Left lung (tissue), 10 donors: Measurements from ENCODE around the gene ATRAID. TPM values are rescaled to one million over a fixed set of nuclear protein-coding genes. Genes with fewer than 3 reads are reported as not detected.

ENCODE experiments used
- ATAC-seq: fragments of 200-7000 bp; cut with Tn5 transposase; one replicate; pipeline ENCODE4 v1.9.1; 2020; ENCODE audit warnings: moderate library complexity
- DNase-seq, 4 donors: peaks; one replicate each; pipeline ENCODE4 v3.0.0-alpha.2; 2013 to 2020
- H3K27ac ChIP-seq, 2 donors: fragments of 200-600 bp; sonication (generic) in 1 of 2; one replicate each; pipeline versions ENCODE4 v1.5.0 to v1.8.0; 2020 to 2021
- H3K27me3 ChIP-seq, 2 donors: fragments of 200-600 bp; sonication (generic) in 1 of 2; one replicate each; pipeline versions ENCODE4 v1.5.0 to v1.8.0; 2020 to 2021
- H3K36me3 ChIP-seq, 2 donors: fragments of 200-600 bp; sonication (generic) in 1 of 2; one replicate each; pipeline versions ENCODE4 v1.5.0 to v1.8.0; 2020 to 2021
- H3K4me1 ChIP-seq, 2 donors: fragments of 200-600 bp; one replicate each; pipeline ENCODE4 v1.8.0; 2021
- H3K4me3 ChIP-seq, 2 donors: fragments of 200-600 bp; sonication (generic) in 1 of 2; one replicate each; pipeline versions ENCODE4 v1.5.0 to v1.8.0; 2020 to 2021; ENCODE audit warnings: mild to moderate bottlenecking in 1 of 2
- H3K9me3 ChIP-seq, 2 donors: fragments of 200-600 bp; sonication (generic) in 1 of 2; one replicate each; pipeline versions ENCODE4 v1.5.0 to v1.8.0; 2020 to 2021
- CTCF ChIP-seq, 2 donors: fragments of 200-600 bp; sonication (generic) in 1 of 2; IDR thresholded peaks; one replicate each; pipeline versions ENCODE4 v1.5.0 to v1.8.0; 2021; ENCODE audit warnings: antibody characterized with exemption in 2 of 2
- intact Hi-C, 2 donors: fragments of 100-400 bp; cut with DNase I; formaldehyde crosslinking; loops; one replicate each; pipeline versions ENCODE4 v1.11.2 to v1.14.2; 2022
- polyA plus RNA-seq, 6 donors: library from polyadenylated mRNA; unstranded; fragments of 120-200 nt; gene quantifications; one replicate each; pipeline ENCODE4 v1.2.1, GENCODE V29; 2013; ENCODE audit not compliant: insufficient read length in 6 of 6
- total RNA-seq, 2 donors: library from RNA; stranded (reverse); fragmentation: NEBNext Ultra II Directional; extraction: Animal tissue kit (Norgen Biotek cat#: 25700); gene quantifications; one replicate each; pipeline ENCODE4 v1.2.1, GENCODE V29; 2021
- donor health status: DM: no; HTN: yes; CAD: no.
- donor health status: DM: no; HTN: no; CAD: no.

The ATRAID gene
- total and polyA plus RNA-seq, 8 donors: 87.5 to 141 (median 129) TPM

GRCh38 chr2:27242614-27242951, 30.7 kb downstream of the ATRAID start:
- no peaks in the 10 kb centered on the region for H3K27me3 ChIP-seq
- no peak overlapping the region for H3K27ac ChIP-seq
- no peak overlapping the region for H3K4me3 ChIP-seq
- no peak for DNase-seq
- peaks cover 0 to 72% of the 10 kb centered on the region in 2 donors for H3K36me3 ChIP-seq
- H3K9me3 ChIP-seq: no peaks in the 10 kb centered on the region
- TF ChIP-seq CTCF (IDR thresholded peaks at IDR 0.05): no peak
- no peaks in the 10 kb centered on the region for H3K4me1 ChIP-seq
- intact Hi-C loops: no loop called here
- ATAC-seq: no peak

GRCh38 chr2:27243391-27244130, 31.7 kb downstream of the ATRAID start:
- Histone ChIP-seq H3K27ac (no peak overlapping the region), H3K9me3 (no peaks in the 10 kb centered on the region), H3K27me3 (peaks cover 0 to 5% of the 10 kb centered on the region in 2 donors), H3K4me3 (no peak overlapping the region), H3K36me3 (peaks cover 0 to 62% of the 10 kb centered on the region in 2 donors), H3K4me1 (no peaks in the 10 kb centered on the region)
- ATAC-seq (no peak), DNase-seq (no peak)
- intact Hi-C loops: no loop called here
- TF ChIP-seq CTCF (IDR thresholded peaks at IDR 0.05): no peak

- Histone ChIP-seq H3K27me3 (peaks cover 0 to 10% of the 10 kb centered on the region in 2 donors), H3K4me1 (peaks cover 0 to 1% of the 10 kb centered on the region in 2 donors), H3K36me3 (peaks cover 0 to 47% of the 10 kb centered on the region in 2 donors), H3K4me3 (no peak overlapping the region), H3K9me3 (no peaks in the 10 kb centered on the region), H3K27ac (no peak overlapping the region)
- no peak for TF ChIP-seq CTCF (IDR thresholded peaks at IDR 0.05)
- intact Hi-C loops: no loop called here
- DNase-seq (no peak), ATAC-seq (no peak)
Measured at GRCh38 chr2:27245116-27245515, 33.3 kb downstream of the ATRAID start.

- Histone ChIP-seq H3K4me3 (no peak overlapping the region), H3K36me3 (peaks cover 0 to 42% of the 10 kb centered on the region in 2 donors), H3K27me3 (peaks cover 0 to 15% of the 10 kb centered on the region in 2 donors), H3K27ac (no peak overlapping the region), H3K9me3 (no peaks in the 10 kb centered on the region), H3K4me1 (peaks cover 0 to 6% of the 10 kb centered on the region in 2 donors)
- no peak for ATAC-seq
- DNase-seq: no peak
- intact Hi-C loops: no loop called here
- no peak for TF ChIP-seq CTCF (IDR thresholded peaks at IDR 0.05)
Measured at GRCh38 chr2:27245626-27246025, 33.8 kb downstream of the ATRAID start.

- peaks cover 0 to 38% of the 10 kb centered on the region in 2 donors for H3K27me3 ChIP-seq
- DNase-seq: no peak
- no peak for ATAC-seq
- H3K4me1 ChIP-seq: peaks cover 0 to 6% of the 10 kb centered on the region in 2 donors
- no peak overlapping the region for H3K27ac ChIP-seq
- no peaks in the 10 kb centered on the region for H3K9me3 ChIP-seq
- intact Hi-C loops: no loop called here
- TF ChIP-seq CTCF (IDR thresholded peaks at IDR 0.05): no peak
- peaks cover 0 to 19% of the 10 kb centered on the region in 2 donors for H3K36me3 ChIP-seq
- H3K4me3 ChIP-seq: no peak overlapping the region
Measured at GRCh38 chr2:27247893-27248292, 36.1 kb downstream of the ATRAID start.
